BJ (cell line): Measurements from ENCODE around the gene GRK4. TPM values are rescaled to one million over a fixed set of nuclear protein-coding genes. Genes with fewer than 3 reads are reported as not detected.

Source experiments
- CTCF ChIA-PET: fragments of 350-600 bp; formaldehyde crosslinking; extraction: SDS; loops from one replicate; lab custom pipeline; 2021; ENCODE audit warnings: antibody characterized with exemption, inconsistent platforms; lab: Yijun Ruan, JAX
- POLR2A ChIA-PET: fragments of 300-600 bp; sonication (Branson Sonifier 250); formaldehyde crosslinking; extraction: SDS; loops from one replicate; lab custom pipeline; 2021; ENCODE audit warnings: antibody characterized with exemption; lab: Charles Lee
- DNase-seq: peaks from one replicate; pipeline ENCODE4 v3.0.0-alpha.2; 2011; ENCODE audit warnings: low read depth
- H3K27me3 ChIP-seq: 2 replicates; pipeline ENCODE4 v1.6.0; 2011; ENCODE audit warnings: low read length; ENCODE audit not compliant: control insufficient read depth, insufficient read depth
- H3K36me3 ChIP-seq: 2 replicates; pipeline ENCODE4 v1.5.1; 2011; ENCODE audit warnings: low read length; ENCODE audit not compliant: control insufficient read depth, insufficient read depth
- H3K4me3 ChIP-seq: 2 replicates; pipeline ENCODE4 v1.5.1; 2011; ENCODE audit warnings: low read depth, mild to moderate bottlenecking, control low read depth, low read length
- CTCF ChIP-seq: IDR thresholded peaks from 2 replicates; pipeline ENCODE4 v1.5.1; 2011; ENCODE audit warnings: low read depth, mild to moderate bottlenecking, control low read depth, inconsistent platforms, low read length, moderate library complexity; ENCODE audit not compliant: insufficient read depth
- polyA plus RNA-seq: library from polyadenylated mRNA; depleted of rRNA; stranded (reverse); fragments of >200 nt; gene quantifications from 2 replicates; pipeline ENCODE4 v1.2.3, GENCODE V29; 2011

GRK4 gene
- polyA plus RNA-seq, 1 experiment = 1.9 TPM

- Histone ChIP-seq H3K27me3 (no peaks in the 10 kb centered on the region; the same call in none of the 2 replicates), H3K4me3 (no peak overlapping the region), H3K36me3 (no peaks in the 10 kb centered on the region)
- TF ChIP-seq CTCF = no peak
- no peak for DNase-seq
- ChIA-PET POLR2A (no interaction called here), CTCF (interaction anchor here (0.6 to 1.9 kb wide), 6 partner anchors 16 to 58 kb away, joined by 3 to 8 read pairs (median 4); no protein-coding TSS in a partner anchor)
Observed at GRCh38 chr4:3013839-3014350, 50.5 kb downstream of the GRK4 start.

GRCh38 chr4:3016961-3017360 lies 53.6 kb downstream of the GRK4 start:
- CTCF ChIA-PET = interaction anchor here (0.5 to 1.8 kb wide), 3 partner anchors 15 to 299 kb away, joined by 4 to 5 read pairs (median 5); no protein-coding TSS in a partner anchor

GRCh38 chr4:3017504-3017903 lies 54.1 kb downstream of the GRK4 start:
- H3K36me3 ChIP-seq = no peaks in the 10 kb centered on the region
- H3K27me3 ChIP-seq = peaks cover 7% of the 10 kb centered on the region
- no peak for DNase-seq
- CTCF ChIA-PET = no interaction called here
- POLR2A ChIA-PET = interaction anchor here (0.6 kb wide), 1 partner anchor 9 kb away, joined by 5 read pairs; no protein-coding TSS in a partner anchor
- TF ChIP-seq CTCF = no peak
- H3K4me3 ChIP-seq = no peak overlapping the region

More at GRCh38 chr4:3016961-3017360, 53.6 kb downstream of the GRK4 start:
- no peak overlapping the region for H3K4me3 ChIP-seq
- no peaks in the 10 kb centered on the region for H3K36me3 ChIP-seq
- peaks cover 7% of the 10 kb centered on the region for H3K27me3 ChIP-seq
- POLR2A ChIA-PET = interaction anchor here (0.6 kb wide), 1 partner anchor 9 kb away, joined by 5 read pairs; no protein-coding TSS in a partner anchor
- no peak for DNase-seq
- TF ChIP-seq CTCF = no peak

DNA sequence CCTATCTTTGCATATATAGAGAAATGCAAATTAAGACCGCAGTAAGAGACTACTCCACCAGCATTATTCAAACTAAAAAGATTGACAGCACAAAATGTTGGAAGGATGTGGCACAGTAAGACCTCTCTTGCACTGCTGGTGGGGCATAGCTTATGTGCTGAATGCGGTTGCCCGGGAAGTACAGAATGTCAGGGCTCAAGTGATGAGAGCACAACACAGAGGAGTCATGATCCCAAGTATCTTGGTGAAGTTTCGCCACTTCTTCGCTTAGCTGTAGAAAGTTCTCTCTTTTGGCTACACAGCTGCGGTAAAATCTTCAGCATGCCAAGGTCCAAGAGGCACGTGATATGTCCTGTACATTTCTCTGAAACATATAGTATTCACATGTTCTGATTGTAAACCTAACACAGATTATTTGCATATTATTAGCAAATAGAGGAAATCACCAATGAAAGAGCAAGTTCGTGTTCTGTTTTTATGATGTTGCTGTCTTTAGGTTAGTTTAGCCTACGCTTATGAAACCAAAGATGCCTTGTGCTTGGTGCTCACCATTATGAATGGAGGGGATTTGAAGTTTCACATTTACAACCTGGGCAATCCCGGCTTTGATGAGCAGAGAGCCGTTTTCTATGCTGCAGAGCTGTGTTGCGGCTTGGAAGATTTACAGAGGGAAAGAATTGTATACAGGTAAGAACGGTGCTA lies 55.9 kb downstream of the GRK4 start:
- DNase-seq = no peak
- Histone ChIP-seq H3K4me3 (no peak overlapping the region), H3K27me3 (peaks cover 9% of the 10 kb centered on the region), H3K36me3 (no peaks in the 10 kb centered on the region)
- POLR2A ChIA-PET = no interaction called here
- CTCF ChIA-PET = interaction anchor here (1.2 kb wide), 1 partner anchor 19 kb away, joined by 3 read pairs; no protein-coding TSS in a partner anchor
- no peak for TF ChIP-seq CTCF

- peaks cover 9% of the 10 kb centered on the region for H3K27me3 ChIP-seq
- no peak for TF ChIP-seq CTCF
- no peak for DNase-seq
- CTCF ChIA-PET = no interaction called here
- H3K4me3 ChIP-seq = no peak overlapping the region
- no peaks in the 10 kb centered on the region for H3K36me3 ChIP-seq
- POLR2A ChIA-PET = no interaction called here
Observed at GRCh38 chr4:3021127-3021526, 57.8 kb downstream of the GRK4 start.
